PFSK-1 (cell line): Measurements from ENCODE around the gene ACP1.

Experiments
- POLR2AphosphoS5 ChIP-seq: IDR thresholded peaks from 2 replicates; pipeline ENCODE4 v1.6.1; 2012; ENCODE audit warnings: low read depth, mild to moderate bottlenecking, control low read depth, low read length, moderate library complexity
- REST ChIP-seq, 2 experiments: IDR thresholded peaks; 2 replicates each; pipeline versions ENCODE4 v1.6.1 to v1.8.0; 2011 to 2012; ENCODE audit warnings: low read depth in 2 of 2, low read length in 2 of 2, control low read depth in 1 of 2, inconsistent platforms in 1 of 2, mild to moderate bottlenecking in 1 of 2, moderate library complexity in 1 of 2; ENCODE audit not compliant: insufficient read depth in 1 of 2
- SIN3A ChIP-seq: IDR thresholded peaks from 2 replicates; pipeline ENCODE4 v1.6.1; 2012; ENCODE audit warnings: mild to moderate bottlenecking, low read length, moderate library complexity, borderline replicate concordance; ENCODE audit not compliant: insufficient read depth
- TAF1 ChIP-seq: IDR thresholded peaks from 2 replicates; pipeline ENCODE4 v1.6.1; 2012; ENCODE audit warnings: low read length, control low read depth, borderline replicate concordance; ENCODE audit not compliant: insufficient read depth

GRCh38 chr2:317501-318424, 53.0 kb downstream of the ACP1 start:
- TF ChIP-seq REST (IDR thresholded peaks at IDR 0.05; ENCODE audit: insufficient read depth in 1 of 2, low read depth in 2 of 2, low read length in 2 of 2), result no peak
- TF ChIP-seq TAF1, result no peak
- no peak for TF ChIP-seq SIN3A
- no peak for TF ChIP-seq POLR2AphosphoS5
